Esophagus muscularis mucosa (tissue), 4 donors: ENCODE results near the gene KCNQ4. TPM values are rescaled to one million over a fixed set of nuclear protein-coding genes. Genes with fewer than 3 reads are reported as not detected.

Experiments
- DNase-seq: peaks from one replicate; pipeline ENCODE4 v3.0.0-alpha.2; 2017; ENCODE audit errors: extremely low spot score
- H3K27ac ChIP-seq, 4 donors: fragments of 200-600 bp; sonication (generic); replicated peaks in 1 of 4; 1 replicate in 3 of 4; 2 replicates in 1 of 4; pipeline ENCODE4 v1.5.1; 2016 to 2019; ENCODE audit warnings: mild to moderate bottlenecking in 1 of 4
- H3K27me3 ChIP-seq, 4 donors: fragments of 200-600 bp; sonication (generic); one replicate each; pipeline versions ENCODE4 v1.5.1 to v1.6.0; 2016 to 2019
- H3K36me3 ChIP-seq, 4 donors: fragments of 200-600 bp; sonication (generic); one replicate each; pipeline ENCODE4 v1.5.1; 2016 to 2019
- H3K4me1 ChIP-seq, 4 donors: fragments of 200-600 bp; sonication (generic); one replicate each; pipeline ENCODE4 v1.5.1; 2016 to 2019
- H3K4me3 ChIP-seq, 4 donors: fragments of 200-600 bp; sonication (generic); 1 replicate in 2 of 4; 2 replicates in 2 of 4; pipeline ENCODE4 v1.5.1; 2016 to 2019; ENCODE audit warnings: mild to moderate bottlenecking in 4 of 4, moderate library complexity in 1 of 4
- H3K9me3 ChIP-seq, 4 donors: fragments of 200-600 bp; sonication (generic); 1 replicate in 3 of 4; 2 replicates in 1 of 4; pipeline ENCODE4 v1.5.1; 2016 to 2019
- CTCF ChIP-seq, 3 experiments: fragments of 200-600 bp in 2 of 3; fragments of 450-650 bp in 1 of 3; sonication (generic) in 2 of 3; IDR thresholded peaks; one replicate each; pipeline ENCODE4 v1.5.1; 2017 to 2019; ENCODE audit warnings: antibody characterized with exemption in 3 of 3, mild to moderate bottlenecking in 2 of 3, moderate library complexity in 1 of 3
- EP300 ChIP-seq: sonication (generic); formaldehyde crosslinking; IDR thresholded peaks from one replicate; pipeline ENCODE4 v1.6.1; 2017; ENCODE audit warnings: antibody characterized with exemption
- POLR2A ChIP-seq: fragments of 450-650 bp; IDR thresholded peaks from one replicate; pipeline ENCODE4 v1.6.1; 2017; ENCODE audit warnings: antibody characterized with exemption, moderate library complexity, mild to moderate bottlenecking, low read depth
- POLR2AphosphoS5 ChIP-seq, 2 donors: sonication (generic); formaldehyde crosslinking; IDR thresholded peaks; one replicate each; pipeline ENCODE4 v1.6.1; 2017; ENCODE audit warnings: antibody characterized with exemption in 2 of 2
- WGBS: methylation state at CpG from one replicate; pipeline ENCODE4 v1.1.5; 2018; 5-methylcytosine and 5-hydroxymethylcytosine counted together
- intact Hi-C: fragments of 100-400 bp; cut with DNase I; formaldehyde crosslinking; loops from one replicate; pipeline ENCODE4 v1.15.1; 2023
- total RNA-seq, 4 donors: library from RNA; depleted of rRNA; stranded (reverse); fragments of >200 nt; gene quantifications; one replicate each; pipeline versions ENCODE4 v1.1.0 to v1.2.1, GENCODE V29; 2016

The KCNQ4 gene
- total RNA-seq, 4 donors from 2014 or later, result 9.3 to 22.0 (median 17.1) TPM

DNA sequence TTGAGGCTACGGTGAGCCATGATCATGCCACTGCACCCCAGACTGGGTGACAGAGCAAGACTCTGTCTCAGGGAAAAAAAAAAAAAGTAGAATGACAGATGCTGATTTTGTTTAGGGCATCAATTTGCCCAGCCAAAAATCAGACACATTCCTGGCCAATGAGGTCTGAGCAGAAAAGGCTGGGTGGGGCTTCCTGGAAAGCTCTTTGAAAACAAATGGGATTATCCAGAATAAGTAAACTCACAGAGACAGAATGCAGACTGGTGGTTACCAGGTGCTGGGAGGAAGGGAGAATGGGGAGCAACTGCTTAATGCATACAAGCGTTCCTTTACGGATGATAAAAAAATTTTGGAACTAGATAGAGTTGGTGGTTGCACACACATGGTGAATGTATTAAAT, 88.7 kb downstream of the KCNQ4 start:
- no peak overlapping the region for H3K27ac ChIP-seq
- intact Hi-C loops, result no loop called here
- 79% methylated on average over 3 of the region's 3 CpGs for WGBS
- H3K36me3 ChIP-seq, result no peaks in the 10 kb centered on the region
- H3K4me3 ChIP-seq, result no peak overlapping the region
- H3K4me1 ChIP-seq, result peaks cover 6 to 16% (median 8%) of the 10 kb centered on the region in 4 donors
- H3K27me3 ChIP-seq, result no peaks in the 10 kb centered on the region
- DNase-seq, result no peak
- TF ChIP-seq CTCF (IDR thresholded peaks at IDR 0.05) (no peak), POLR2A (no peak), EP300 (no peak), POLR2AphosphoS5 (IDR thresholded peaks at IDR 0.05) (no peak)
- H3K9me3 ChIP-seq, result peaks cover 0 to 9% (median 5%) of the 10 kb centered on the region in 4 donors

DNA sequence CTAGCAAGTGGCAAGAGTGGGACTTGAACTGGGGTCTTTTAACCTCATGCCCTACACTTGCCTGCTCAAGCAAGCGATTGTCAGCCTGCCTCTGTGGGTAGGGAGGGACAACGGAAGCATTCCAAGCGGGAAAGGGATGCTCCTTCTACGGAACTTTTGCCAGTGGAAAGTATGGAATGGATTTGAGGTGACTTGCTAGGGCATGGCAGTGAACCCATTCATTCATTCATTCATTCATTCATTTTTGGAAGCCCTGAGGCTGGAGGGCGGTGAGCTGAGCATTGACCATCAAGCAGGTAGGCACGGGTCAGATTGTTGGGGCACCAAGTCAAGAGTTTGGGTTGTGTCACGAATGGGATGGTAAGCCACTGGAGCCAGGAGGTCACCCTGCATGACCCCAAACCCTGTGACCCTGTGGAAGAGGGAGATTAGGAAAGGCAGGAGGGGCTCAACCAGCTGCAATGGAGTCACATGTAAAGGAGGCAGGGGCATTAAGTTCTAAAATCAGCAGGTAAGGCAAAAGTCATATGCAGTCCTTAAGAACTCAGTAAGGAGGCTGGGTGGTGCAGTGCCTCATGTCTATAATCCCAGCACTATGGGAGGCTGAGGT, 90.4 kb downstream of the KCNQ4 start:
- Histone ChIP-seq H3K4me3 (no peak overlapping the region), H3K4me1 (peaks cover 7 to 11% (median 10%) of the 10 kb centered on the region in 4 donors), H3K9me3 (peaks cover 0 to 9% (median 5%) of the 10 kb centered on the region in 4 donors), H3K27ac (no peak overlapping the region), H3K36me3 (no peaks in the 10 kb centered on the region), H3K27me3 (no peaks in the 10 kb centered on the region)
- TF ChIP-seq POLR2A (no peak), POLR2AphosphoS5 (IDR thresholded peaks at IDR 0.05) (no peak), EP300 (no peak), CTCF (IDR thresholded peaks at IDR 0.05) (no peak)
- DNase-seq, result no peak
- WGBS, result 94% methylated on average over 7 of the region's 7 CpGs
- intact Hi-C loops, result no loop called here

GRCh38 chr1:40876436-40876761, 92.8 kb downstream of the KCNQ4 start:
- TF ChIP-seq EP300 (no peak), POLR2AphosphoS5 (IDR thresholded peaks at IDR 0.05) (no peak), CTCF (IDR thresholded peaks at IDR 0.05) (no peak), POLR2A (no peak)
- H3K36me3 ChIP-seq, result no peaks in the 10 kb centered on the region
- H3K4me3 ChIP-seq, result no peak overlapping the region
- WGBS, result 93% methylated on average over 2 of the region's 2 CpGs
- H3K27me3 ChIP-seq, result peaks cover 0 to 6% (median 0%) of the 10 kb centered on the region in 4 donors
- intact Hi-C loops, result no loop called here
- H3K27ac ChIP-seq, result peak overlapping the region in 2 of 4 donors; percentile 18 to 34
- DNase-seq, result no peak
- H3K9me3 ChIP-seq, result peaks cover 0 to 9% (median 4%) of the 10 kb centered on the region in 4 donors
- peaks cover 7 to 11% (median 10%) of the 10 kb centered on the region in 4 donors for H3K4me1 ChIP-seq

DNA sequence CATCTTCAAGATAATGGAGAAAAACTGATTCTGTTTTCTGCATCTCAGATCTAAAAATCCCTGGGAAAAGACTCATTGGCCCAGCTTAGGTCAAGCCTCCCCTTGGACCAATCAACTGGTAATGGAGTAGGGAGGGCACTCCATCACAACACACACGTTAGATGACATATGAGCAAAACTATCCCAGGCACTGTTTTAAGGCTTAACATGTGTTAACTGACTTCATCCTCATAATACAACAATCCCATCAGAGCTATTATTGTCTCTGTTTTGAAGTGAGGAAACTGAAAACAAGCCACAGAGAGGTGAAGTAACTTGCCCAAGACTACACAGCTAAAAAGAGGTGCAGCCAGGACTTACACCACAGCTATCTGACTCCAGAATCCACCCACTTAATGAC, 93.3 kb downstream of the KCNQ4 start:
- Histone ChIP-seq H3K27ac (peak overlapping the region in 3 of 4 donors; percentile 37 to 61 (median 59)), H3K9me3 (peaks cover 0 to 9% (median 4%) of the 10 kb centered on the region in 4 donors), H3K36me3 (no peaks in the 10 kb centered on the region), H3K4me3 (no peak overlapping the region), H3K27me3 (peaks cover 0 to 10% (median 0%) of the 10 kb centered on the region in 4 donors), H3K4me1 (peaks cover 7 to 11% (median 10%) of the 10 kb centered on the region in 4 donors)
- 84% methylated on average over 1 of the region's 1 CpG for WGBS
- no peak for DNase-seq
- intact Hi-C loops, result no loop called here
- TF ChIP-seq POLR2AphosphoS5 (IDR thresholded peaks at IDR 0.05) (no peak), CTCF (IDR thresholded peaks at IDR 0.05) (no peak), POLR2A (no peak), EP300 (no peak)

GRCh38 chr1:40877698-40878097, 94.1 kb downstream of the KCNQ4 start:
- peaks cover 0 to 9% (median 4%) of the 10 kb centered on the region in 4 donors for H3K9me3 ChIP-seq
- peaks cover 7 to 11% (median 9%) of the 10 kb centered on the region in 4 donors for H3K4me1 ChIP-seq
- no peaks in the 10 kb centered on the region for H3K36me3 ChIP-seq
- peak; percentile 22 to 40 for TF ChIP-seq POLR2AphosphoS5 (IDR thresholded peaks at IDR 0.05)
- TF ChIP-seq CTCF (IDR thresholded peaks at IDR 0.05), result no peak
- TF ChIP-seq EP300, result no peak
- no peak for TF ChIP-seq POLR2A
- no peak overlapping the region for H3K4me3 ChIP-seq
- peak overlapping the region; percentile 22 to 61 (median 48) for H3K27ac ChIP-seq
- no peak for DNase-seq
- H3K27me3 ChIP-seq, result peaks cover 0 to 12% (median 0%) of the 10 kb centered on the region in 4 donors
- WGBS, result 29% methylated on average over 3 of the region's 4 CpGs
- intact Hi-C loops, result no loop called here
